Transverse colon (tissue), 4 donors: ENCODE measurements around the gene ARAP3. TPM values are rescaled to one million over a fixed set of nuclear protein-coding genes. Genes with fewer than 3 reads are reported as not detected.

ENCODE experiments used
- DNase-seq: peaks from one replicate; pipeline ENCODE4 v3.0.0-alpha.2; 2019
- H3K27ac ChIP-seq, 4 donors: fragments of 200-600 bp; sonication (generic); 2 replicates each; pipeline ENCODE4 v1.5.1; 2016 to 2018; ENCODE audit warnings: inconsistent platforms in 4 of 4
- H3K27me3 ChIP-seq: fragments of 200-600 bp; sonication (generic); 2 replicates; pipeline ENCODE4 v1.5.1; 2017; ENCODE audit warnings: inconsistent platforms
- H3K36me3 ChIP-seq, 4 donors: fragments of 200-600 bp; sonication (generic); 2 replicates each; pipeline ENCODE4 v1.5.1; 2017 to 2019; ENCODE audit warnings: inconsistent platforms in 4 of 4
- H3K4me1 ChIP-seq, 4 donors: fragments of 200-600 bp; sonication (generic); 2 replicates each; pipeline ENCODE4 v1.5.1; 2017 to 2020; ENCODE audit warnings: inconsistent platforms in 4 of 4
- H3K4me3 ChIP-seq, 4 donors: fragments of 200-600 bp; sonication (generic); 1 replicate in 1 of 4; 2 replicates in 3 of 4; pipeline versions ENCODE4 v1.5.1 to v1.6.1; 2017 to 2019; ENCODE audit warnings: inconsistent platforms in 4 of 4
- H3K9me3 ChIP-seq, 2 donors: fragments of 200-600 bp; sonication (generic); 2 replicates each; pipeline ENCODE4 v1.5.1; 2017 to 2019; ENCODE audit warnings: inconsistent platforms in 2 of 2
- CTCF ChIP-seq, 5 experiments: fragments of 200-600 bp in 3 of 5; fragments of 450-650 bp in 2 of 5; sonication (generic) in 3 of 5; IDR thresholded peaks; 1 replicate in 2 of 5; 2 replicates in 3 of 5; pipeline ENCODE4 v1.5.1; 2016 to 2017; ENCODE audit warnings: antibody characterized with exemption in 5 of 5, inconsistent platforms in 3 of 5, mild to moderate bottlenecking in 2 of 5, moderate library complexity in 1 of 5
- EP300 ChIP-seq: sonication (generic); formaldehyde crosslinking; IDR thresholded peaks from one replicate; pipeline ENCODE4 v1.6.1; 2017; ENCODE audit warnings: antibody characterized with exemption, low read depth
- POLR2A ChIP-seq: fragments of 450-650 bp; IDR thresholded peaks from one replicate; pipeline ENCODE4 v1.6.1; 2016; ENCODE audit warnings: antibody characterized with exemption, mild to moderate bottlenecking, moderate library complexity
- POLR2AphosphoS5 ChIP-seq, 3 donors: sonication (generic); formaldehyde crosslinking; IDR thresholded peaks; one replicate each; pipeline ENCODE4 v1.6.1; 2016; ENCODE audit warnings: antibody characterized with exemption in 3 of 3
- WGBS, 2 donors: methylation state at CpG; one replicate each; pipeline ENCODE4 v1.1.5; 2018; ENCODE audit warnings: low coverage in 1 of 2; 5-methylcytosine and 5-hydroxymethylcytosine counted together
- in situ Hi-C, 4 donors: fragments of 200-750 bp; cut with MboI; loops; one replicate each; pipeline versions ENCODE4 v1.15.0 to v1.15.1; 2017; ENCODE audit warnings: low sequenced_read_pairs in 3 of 4, low pct_ligation_motif_present in 1 of 4, low pct_unique_long_range_greater_than_20kb in 1 of 4
- intact Hi-C: fragments of 100-400 bp; cut with DNase I; formaldehyde crosslinking; loops from one replicate; pipeline ENCODE4 v1.15.1; 2023; ENCODE audit warnings: low total_unique reads
- total RNA-seq, 4 donors: library from RNA; depleted of rRNA; stranded (reverse); fragments of >200 nt; gene quantifications; one replicate each; pipeline ENCODE4 v1.1.0, GENCODE V29; 2016

ARAP3 gene
- total RNA-seq, 4 donors from 2014 or later, result 1.1 to 4.0 (median 3.3) TPM

DNA sequence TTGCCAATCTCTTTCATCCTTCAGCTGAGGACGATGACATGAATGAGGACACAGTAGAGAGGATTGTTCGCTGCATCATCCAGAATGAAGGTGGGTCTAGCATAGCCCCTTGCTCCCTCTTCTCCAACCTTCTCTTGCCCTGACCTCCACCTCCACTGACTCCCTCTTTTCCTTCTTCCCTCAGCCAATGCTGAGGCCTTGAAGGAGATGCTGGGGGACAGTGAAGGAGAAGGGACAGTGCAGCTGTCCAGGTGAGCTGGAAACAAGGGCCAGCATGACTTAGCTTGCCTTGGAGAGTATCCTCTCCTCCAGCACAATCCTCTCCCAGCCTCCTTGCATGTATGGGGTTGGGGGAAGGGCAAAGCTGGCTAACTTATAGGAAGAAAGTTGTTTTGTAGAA is 43.3 kb downstream of the ARAP3 start:
- Histone ChIP-seq H3K36me3 (no peaks in the 10 kb centered on the region), H3K4me3 (no peak overlapping the region), H3K9me3 (no peaks in the 10 kb centered on the region), H3K27me3 (no peaks in the 10 kb centered on the region), H3K4me1 (peaks cover 15 to 31% (median 26%) of the 10 kb centered on the region in 4 donors), H3K27ac (no peak overlapping the region)
- in situ Hi-C loops, result no loop called here
- TF ChIP-seq POLR2AphosphoS5 (IDR thresholded peaks at IDR 0.05) (no peak), EP300 (no peak), POLR2A (no peak), CTCF (IDR thresholded peaks at IDR 0.05) (no peak)
- intact Hi-C loops, result no loop called here
- 83% methylated on average over 2 of the region's 2 CpGs; no CpG with 5 or more reads in 1 of the 2 donors for WGBS, 2 donors
- no peak for DNase-seq

- peak; percentile 66 for DNase-seq
- peaks cover 15 to 31% (median 26%) of the 10 kb centered on the region in 4 donors for H3K4me1 ChIP-seq
- WGBS, 2 donors, result 0 to 7% methylated on average over 7 to 40 of the region's 40 CpGs
- intact Hi-C loops (no loop called here), in situ Hi-C loops (no loop called here)
- peak overlapping the region; percentile 40 to 72 (median 63) for H3K4me3 ChIP-seq
- no peaks in the 10 kb centered on the region for H3K27me3 ChIP-seq
- H3K27ac ChIP-seq, result peak overlapping the region; percentile 79 to 87 (median 82)
- no peaks in the 10 kb centered on the region for H3K9me3 ChIP-seq
- TF ChIP-seq CTCF (IDR thresholded peaks at IDR 0.05) (peak in 4 of 5 experiments; percentile 25 to 51 (median 44)), POLR2AphosphoS5 (IDR thresholded peaks at IDR 0.05) (no peak)
- H3K36me3 ChIP-seq, result no peaks in the 10 kb centered on the region
These were observed 44.1 kb downstream of the ARAP3 start for GRCh38 chr5:141637767-141638419.

DNA sequence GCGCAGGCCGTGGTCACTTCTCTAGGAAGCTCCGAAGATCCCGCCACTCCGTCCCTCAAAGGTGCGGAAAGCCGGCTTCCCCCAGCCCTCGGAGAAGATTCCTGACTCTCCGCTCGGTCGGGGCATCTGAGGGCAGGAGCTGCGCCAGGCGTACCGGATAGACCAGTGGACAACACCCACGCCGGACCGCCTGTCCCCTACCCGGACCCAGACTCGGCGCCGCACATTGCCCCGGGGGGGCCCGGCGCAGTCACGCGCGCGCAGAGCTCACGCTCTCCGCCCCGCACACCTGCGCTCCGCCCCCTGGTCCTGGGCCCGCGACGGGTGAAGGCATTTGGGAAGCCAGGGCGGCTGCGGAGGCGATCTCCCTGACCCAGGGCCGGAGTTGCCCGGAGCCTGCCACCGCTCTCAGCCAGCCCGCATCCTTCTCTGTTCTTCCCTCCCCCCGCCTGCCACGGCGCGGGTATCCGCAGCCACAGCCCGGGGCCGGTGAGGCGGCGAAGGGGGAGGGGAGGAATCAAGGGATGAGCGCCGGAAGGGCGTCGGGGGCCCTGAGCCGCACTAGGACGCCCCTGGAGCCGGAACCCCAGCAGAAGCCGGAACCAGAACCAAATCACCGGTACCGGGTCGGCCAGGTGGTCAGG is 44.8 kb downstream of the ARAP3 start:
- no peak for TF ChIP-seq POLR2A
- no peak for TF ChIP-seq EP300
- TF ChIP-seq CTCF (IDR thresholded peaks at IDR 0.05), result no peak
- intact Hi-C loops (no loop called here), in situ Hi-C loops (no loop called here)
- Histone ChIP-seq H3K27ac (peak overlapping the region; percentile 79 to 87 (median 82)), H3K4me1 (peaks cover 15 to 31% (median 26%) of the 10 kb centered on the region in 4 donors), H3K4me3 (peak overlapping the region; percentile 40 to 72 (median 63)), H3K9me3 (no peaks in the 10 kb centered on the region), H3K27me3 (no peaks in the 10 kb centered on the region), H3K36me3 (no peaks in the 10 kb centered on the region)
- DNase-seq, result peak; percentile 42
- WGBS, 2 donors, result 1% methylated on average over 45 of the region's 63 CpGs; no CpG with 5 or more reads in 1 of the 2 donors

GRCh38 chr5:141636413-141637122 is 45.5 kb downstream of the ARAP3 start, which contains the start of the genes HDAC3 and RELL2:
Gene HDAC3, minus strand, starts transcription at chr5:141636849. Its CDS starts 59 bp downstream, at chr5:141636790.
Gene RELL2, plus strand, starts transcription at chr5:141636997. Its CDS starts 1,229 bp downstream, at chr5:141638226.
- peak; percentile 97 for DNase-seq
- Histone ChIP-seq H3K36me3 (no peaks in the 10 kb centered on the region), H3K27me3 (no peaks in the 10 kb centered on the region), H3K9me3 (no peaks in the 10 kb centered on the region), H3K4me3 (peak within 1 kb of the TSS; percentile 59 to 72 (median 66)), H3K27ac (peak within 1 kb of the TSS; percentile 79 to 87 (median 82)), H3K4me1 (peaks cover 15 to 31% (median 26%) of the 10 kb centered on the region in 4 donors)
- intact Hi-C loops (no loop called here), in situ Hi-C loops (no loop called here)
- no peak for TF ChIP-seq CTCF (IDR thresholded peaks at IDR 0.05)
- TF ChIP-seq POLR2A, result peak; percentile 63
- no peak for TF ChIP-seq EP300
- TF ChIP-seq POLR2AphosphoS5 (IDR thresholded peaks at IDR 0.05), result peak; percentile 48 to 87 (median 77)
- WGBS, 2 donors, result 0% methylated on average over 51 of the region's 55 CpGs; no CpG with 5 or more reads in 1 of the 2 donors
